Activated CD8-positive, alpha-beta memory T cell treated with anti-CD3 and anti-CD28 coated beads, Interleukin-2, amount 50 U/mL, for 24 hours (primary cell): ENCODE measurements around the gene KRT6B.
"Not testable (repeated sequence)": the region's sequence is repeated elsewhere in the genome, so short reads cannot be mapped to it uniquely, and the experiment has no call there.

ENCODE experiments used
- DNase-seq: peaks from one replicate; pipeline ENCODE4 v3.0.0-alpha.2; 2020; ENCODE audit errors: extremely low read depth

KRT6B gene

DNA sequence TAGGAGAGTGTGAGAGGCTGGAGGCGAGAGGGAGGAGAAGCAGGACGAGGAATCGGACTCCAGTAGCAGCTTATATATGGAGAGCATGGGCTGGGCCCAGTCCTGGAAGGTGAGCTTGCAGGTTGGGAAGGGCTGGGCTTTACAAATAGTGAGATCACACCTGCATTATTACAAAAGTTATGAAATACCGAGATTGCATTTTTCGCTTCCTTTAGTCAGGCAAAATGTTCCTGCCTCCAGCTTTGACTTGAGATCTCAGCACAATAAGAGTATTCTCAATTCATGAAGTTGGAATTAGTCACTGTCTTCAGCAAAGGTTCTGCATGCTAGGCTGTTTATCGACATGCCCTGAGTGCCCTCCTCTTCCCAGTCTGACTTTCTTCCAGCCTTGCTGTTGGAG lies at the start of gene KRT6B:
Gene KRT6B (minus strand): TSS at position 46 of the 400 bp plus-strand sequence. CDS start 68 bp downstream, outside the sequence.
- DNase-seq = no peak

DNA sequence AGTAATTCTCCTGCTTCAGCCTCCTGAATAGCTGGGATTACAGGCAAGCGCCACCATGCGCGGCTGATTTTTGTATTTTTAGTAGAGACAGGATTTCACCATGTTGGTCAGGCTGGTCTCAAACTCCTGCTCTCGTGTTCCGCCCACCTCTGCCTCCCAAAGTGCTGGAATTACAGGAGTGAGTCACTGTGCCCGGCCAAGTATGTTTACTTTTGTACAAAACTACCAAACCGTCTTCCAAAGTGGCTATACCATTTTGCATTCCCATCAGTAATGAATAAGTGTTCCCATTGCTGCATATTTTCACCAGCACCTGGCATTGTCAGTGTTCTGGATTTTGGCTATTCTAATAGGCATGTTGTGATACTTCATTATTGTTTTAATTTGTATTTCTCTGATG lies 49.5 kb upstream of the KRT6B start:
- DNase-seq = no peak

DNA sequence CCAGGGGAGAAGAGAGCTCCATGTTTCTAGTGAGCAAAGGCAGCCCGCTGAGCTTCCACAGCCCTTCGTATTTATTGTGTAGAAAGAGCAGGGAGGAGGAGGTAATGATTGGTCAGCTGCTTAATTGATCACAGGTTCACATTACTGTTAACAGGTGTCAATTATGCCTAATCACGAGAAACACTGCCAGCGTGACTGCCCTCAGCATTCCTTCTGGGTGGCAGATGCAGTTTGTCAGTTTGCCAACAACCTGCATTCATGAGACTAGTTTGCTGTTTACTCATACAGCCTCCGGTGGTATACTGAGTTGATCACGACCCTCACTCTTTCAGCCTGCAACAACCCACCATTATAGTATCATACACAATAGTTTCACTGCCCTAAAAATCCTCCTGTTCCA lies 48.6 kb upstream of the KRT6B start:
- not testable (repeated sequence) for DNase-seq

DNA sequence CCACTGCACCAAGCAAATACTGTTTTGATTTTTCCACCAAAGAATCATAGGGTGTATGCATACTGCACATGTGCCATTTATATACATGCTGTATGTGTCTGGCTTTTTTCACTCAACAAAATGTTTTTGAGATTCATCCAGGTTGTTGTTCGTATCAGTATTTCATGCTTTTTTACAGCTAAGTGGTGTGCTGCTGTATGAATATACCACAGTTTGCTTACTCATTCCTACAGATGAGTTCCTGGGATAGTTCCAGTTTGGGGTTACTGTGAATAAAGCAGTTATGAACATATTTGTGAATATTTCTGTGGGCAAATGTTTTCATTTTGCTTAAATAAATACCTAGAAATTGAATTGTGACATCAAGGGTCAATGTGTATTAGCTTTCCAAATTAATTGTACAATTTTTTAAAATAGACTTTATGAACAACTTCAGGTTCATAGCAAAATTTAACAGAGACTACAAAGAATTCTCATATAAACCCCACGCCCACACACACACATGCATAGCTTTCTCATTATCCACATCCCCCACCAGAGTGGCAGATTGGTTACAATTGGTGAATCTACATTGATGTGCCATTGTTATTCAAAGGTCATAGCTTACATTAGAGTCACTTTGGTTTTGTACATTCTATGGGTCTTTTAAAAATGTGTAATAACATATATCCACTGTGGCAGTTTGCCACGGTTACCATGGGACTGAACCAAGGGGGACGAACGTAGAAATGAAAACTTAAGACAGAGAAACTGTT lies 48.0 kb upstream of the KRT6B start:
- no peak for DNase-seq

DNA sequence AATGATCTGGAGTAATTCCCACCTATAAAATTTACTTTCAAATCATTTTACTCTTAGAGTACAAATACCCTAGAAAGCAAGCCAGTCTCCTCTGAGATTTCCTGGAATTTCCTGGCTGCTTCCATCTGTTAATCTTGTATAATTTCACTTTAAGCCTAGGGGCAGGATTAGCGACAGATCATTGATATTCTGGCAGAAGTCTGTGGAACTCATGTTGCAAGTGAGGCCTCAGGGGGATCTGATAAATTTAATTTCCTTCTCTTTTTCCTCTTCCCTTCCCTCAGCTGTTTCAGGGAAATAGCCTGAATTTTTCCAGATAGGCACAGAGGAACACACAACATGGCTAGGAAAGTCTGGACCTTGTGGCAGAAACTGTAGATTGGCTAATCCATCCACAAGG lies 47.0 kb upstream of the KRT6B start:
- DNase-seq = no peak

DNA sequence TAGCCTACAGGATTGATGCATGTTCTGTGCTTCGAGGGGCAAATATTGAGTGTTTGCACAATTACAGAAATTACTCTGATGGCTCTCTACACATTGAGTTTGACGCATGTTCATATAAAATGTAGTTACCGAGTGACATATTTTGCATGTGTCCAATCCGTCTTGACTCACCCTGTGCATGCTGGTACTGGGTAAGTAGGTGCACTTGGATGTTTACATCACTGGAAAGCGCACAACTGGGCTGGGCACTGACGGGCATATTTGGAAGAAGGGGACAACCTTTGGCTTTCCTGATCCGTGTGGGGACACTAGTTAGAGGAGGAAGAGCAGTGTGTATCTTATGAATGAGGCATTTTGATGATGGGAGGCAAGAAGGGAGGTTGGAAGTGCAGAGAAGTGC lies 46.0 kb upstream of the KRT6B start:
- no peak for DNase-seq

DNA sequence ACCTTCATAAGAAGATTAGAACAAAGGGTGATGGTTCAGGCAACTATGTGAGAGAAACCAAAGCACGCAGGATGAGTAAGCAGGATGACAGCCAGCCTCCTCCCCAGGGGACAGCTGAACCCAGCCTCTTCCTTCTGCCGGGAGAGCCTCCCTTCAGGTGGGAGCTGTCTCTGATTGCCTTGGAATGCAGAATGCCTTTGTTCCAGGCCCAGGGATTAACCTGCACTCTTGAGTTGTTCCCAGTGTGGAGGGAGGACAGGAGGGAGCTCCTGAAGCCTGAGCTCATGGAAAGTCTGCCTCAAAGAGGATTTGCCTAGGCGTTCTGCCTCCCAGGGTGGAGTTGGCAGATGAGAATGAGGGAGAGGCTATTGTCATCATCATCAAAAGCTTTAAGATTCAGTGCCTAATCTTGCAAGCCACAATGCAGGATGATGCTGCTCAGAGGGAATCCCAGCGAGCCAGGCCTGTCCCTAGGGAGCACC lies 44.7 kb upstream of the KRT6B start:
- DNase-seq = no peak

DNA sequence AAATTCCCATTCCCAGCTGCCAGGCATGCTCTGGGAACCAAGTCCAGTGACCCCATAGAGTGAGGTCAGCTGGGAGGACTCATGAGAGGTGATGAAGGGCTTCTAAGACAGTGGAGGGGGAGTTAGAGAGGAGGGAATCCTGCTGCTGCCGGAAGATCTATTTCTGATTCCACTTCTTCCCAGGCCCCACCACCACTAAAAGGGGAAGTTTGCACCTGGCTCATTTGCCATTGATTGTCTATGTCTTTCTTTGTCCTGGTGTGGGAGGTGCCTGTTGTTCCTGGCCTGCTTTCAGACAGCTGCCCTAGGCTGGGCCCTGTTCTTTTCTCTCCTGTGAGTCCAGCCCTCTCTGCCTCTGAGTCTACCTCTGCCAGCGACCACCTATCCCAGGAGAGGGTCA lies 44.1 kb upstream of the KRT6B start:
- no peak for DNase-seq

DNA sequence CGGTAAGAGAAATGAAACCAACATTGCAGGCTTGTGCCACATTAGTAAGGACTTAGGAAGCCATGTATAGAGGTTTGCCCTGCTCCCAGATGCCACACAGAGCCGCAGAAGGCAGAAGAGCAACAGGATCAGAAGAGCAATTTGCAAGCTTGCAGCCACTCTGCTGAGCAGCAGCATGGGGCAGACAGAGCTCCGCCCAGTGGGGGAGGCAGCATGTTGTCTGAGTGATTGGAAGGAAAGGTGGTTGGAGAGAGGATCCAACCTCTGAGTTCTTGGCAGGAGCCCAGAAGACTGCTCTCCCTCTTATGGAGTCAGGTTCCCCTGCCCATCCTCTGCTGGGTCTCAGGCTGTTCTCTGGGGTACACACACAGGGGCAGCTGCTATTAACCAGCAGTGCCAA lies 43.4 kb upstream of the KRT6B start:
- DNase-seq = no peak

DNA sequence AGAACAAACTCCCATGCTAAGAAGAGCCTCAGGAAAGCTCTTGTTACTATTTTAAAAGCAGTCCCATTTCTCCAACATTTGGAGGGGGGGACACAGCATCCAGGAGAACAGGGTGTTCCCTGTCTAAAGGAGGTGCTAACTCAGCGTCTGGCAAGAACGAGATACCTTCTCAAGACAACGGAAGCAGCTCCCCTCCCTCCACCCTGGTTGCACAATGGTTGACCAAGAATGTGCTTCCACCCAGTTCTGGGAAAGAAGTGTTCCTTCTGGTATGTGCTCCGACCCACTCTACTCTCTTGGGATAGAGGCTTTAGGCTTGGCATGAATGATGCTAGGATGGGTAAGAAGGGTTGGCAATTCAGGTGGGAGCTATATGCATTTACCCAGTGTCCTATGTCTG lies 42.6 kb upstream of the KRT6B start:
- DNase-seq = no peak

DNA sequence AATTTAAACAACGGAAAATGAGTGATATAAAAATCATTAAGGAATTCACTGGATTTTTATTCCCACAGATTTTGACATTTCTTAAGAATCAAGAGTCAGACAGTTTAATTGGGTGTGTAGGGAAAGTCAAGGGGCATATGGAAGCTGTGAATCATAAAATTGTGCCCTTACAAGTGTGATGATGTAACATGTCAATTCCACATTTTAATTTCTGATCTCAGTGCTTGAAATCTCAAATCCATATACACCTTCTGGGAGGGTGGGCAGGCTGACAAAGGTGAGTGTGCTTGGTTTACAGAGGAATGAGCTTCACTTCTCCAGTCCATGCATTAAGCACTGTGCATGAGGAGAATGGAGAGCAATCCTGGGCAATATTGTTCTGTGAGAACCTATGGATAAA lies 42.2 kb upstream of the KRT6B start:
- no peak for DNase-seq

DNA sequence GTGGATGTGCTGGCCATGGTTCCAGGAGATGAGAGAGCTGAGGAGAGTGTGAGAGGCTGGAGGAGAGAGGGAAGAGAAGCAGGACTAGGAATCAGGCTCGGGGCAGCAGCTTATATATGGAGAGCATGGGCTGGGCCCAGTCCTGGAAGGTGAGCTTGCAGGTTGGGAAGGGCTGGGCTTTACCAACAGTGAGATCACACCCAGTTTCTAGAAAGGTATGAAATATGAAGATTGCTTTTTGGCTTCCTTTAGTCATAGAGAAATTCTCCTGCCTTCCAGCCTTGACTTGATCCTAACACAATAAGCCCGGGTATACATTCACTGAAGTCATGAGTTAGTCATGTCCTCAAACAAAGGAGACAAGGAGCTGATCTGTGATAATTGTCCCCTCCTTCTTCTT lies 41.2 kb upstream of the KRT6B start, which contains the start of gene KRT6A:
Gene KRT6A (minus strand): TSS at position 86 of the 400 bp plus-strand sequence. CDS start 69 bp downstream, at position 17.
- DNase-seq = no peak

DNA sequence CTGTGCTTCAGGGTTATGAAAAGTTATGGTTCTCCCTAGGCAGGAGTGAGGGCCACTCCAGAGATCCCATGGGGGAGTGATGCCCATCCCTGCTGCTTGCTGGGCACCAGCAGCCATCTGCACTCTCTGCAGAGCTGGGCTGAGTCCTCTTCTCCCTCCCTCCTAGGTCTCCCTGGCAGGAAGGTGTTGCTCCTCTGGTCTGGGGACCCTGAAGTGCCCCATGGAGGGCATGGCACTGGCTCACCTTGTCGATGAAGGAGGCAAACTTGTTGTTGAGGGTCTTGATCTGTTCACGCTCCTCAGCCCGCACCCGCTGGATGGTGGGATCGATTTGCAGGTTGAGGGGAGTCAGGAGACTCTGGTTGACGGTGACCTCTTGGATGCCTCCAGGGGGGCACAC lies 40.5 kb upstream of the KRT6B start:
- DNase-seq = not testable (repeated sequence)

DNA sequence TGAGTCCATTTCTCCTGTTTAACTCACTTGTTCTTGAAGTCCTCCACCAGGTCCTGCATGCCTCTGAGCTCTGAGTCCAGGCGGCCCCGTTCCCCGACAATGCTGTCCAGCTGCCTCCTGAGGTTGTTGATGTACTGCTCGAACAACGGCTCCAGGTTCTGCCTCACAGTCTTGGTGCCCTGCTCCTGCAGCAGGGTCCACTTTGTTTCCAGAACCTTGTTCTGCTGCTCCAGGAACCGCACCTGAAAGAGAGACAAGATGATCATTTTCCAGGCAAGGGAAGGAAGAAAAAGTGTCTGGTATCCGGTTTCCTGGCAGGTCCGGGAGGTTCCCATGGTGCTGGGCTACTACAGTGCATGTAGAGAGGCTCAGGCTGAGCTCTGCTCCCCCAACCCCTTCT lies 39.5 kb upstream of the KRT6B start:
- DNase-seq = not testable (repeated sequence)

DNA sequence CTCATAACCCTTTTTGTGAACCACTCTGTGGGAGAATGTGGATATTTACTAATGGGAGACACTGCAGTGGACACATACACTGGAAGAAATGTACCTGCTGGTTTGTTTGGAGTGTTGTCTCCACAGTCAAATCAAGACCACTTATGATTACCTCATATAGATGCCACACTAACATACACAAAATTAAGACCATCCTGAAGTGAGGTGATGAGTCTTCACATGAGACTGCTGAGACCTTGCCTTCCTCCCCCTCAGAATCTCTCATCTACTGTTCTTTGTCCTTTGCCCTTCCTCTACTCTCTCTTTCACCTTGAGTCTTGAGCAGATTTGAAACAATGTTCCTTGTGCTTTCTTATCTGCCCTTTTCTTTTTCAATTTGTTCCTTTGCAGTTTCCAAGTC lies 36.8 kb upstream of the KRT6B start:
- DNase-seq = no peak

DNA sequence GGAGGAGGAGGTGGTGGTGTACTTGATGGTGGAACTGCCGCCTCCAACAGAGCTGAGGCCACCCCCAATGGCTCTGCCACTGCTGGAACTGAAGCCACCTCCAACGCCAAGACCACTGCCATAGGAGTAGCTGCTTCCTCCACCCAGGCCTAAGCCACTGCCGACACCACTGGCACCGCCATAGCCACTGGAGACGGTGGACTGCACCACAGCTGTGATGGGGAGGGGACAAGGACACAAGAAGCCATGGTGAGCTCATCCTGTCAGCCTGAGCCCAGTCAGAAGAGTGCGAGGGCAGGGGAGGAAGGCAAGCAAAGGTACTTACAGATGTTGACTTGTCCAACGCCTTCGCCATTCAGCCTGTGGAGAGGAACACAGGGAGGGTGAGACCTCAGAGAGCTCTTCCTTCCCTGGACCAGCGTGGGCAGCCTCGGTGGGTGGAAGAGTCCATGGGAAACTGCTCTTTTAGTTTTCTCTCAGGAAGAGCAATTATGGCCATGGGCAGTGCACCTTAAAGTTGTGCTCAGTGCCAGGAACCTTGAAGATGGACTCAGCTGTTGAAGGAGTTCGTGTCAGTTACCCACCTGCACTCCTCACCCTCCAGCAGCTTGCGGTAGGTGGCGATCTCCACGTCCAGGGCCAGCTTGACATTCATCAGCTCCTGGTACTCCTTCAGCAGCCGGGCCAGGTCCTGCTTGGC lies 35.9 kb upstream of the KRT6B start:
- DNase-seq = not testable (repeated sequence)

DNA sequence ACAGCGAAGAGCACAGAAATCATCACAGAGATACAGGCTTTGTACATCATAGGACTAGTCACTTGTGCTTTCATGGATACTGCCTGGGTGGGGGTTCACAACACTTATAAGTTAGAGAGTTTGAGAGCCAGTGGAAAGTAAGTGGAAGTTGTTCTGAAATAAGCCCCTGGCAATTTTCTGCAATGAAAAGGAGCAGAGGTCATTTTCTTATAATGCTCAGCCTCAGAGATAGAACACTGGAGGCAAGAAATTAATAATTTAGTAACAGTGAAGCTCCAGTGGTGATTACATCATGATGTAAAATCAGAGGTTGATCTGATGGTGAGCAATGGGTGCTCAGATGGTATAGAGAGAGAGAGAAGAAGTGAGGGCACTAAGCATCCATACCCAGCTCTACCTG lies 35.3 kb upstream of the KRT6B start:
- no peak for DNase-seq

DNA sequence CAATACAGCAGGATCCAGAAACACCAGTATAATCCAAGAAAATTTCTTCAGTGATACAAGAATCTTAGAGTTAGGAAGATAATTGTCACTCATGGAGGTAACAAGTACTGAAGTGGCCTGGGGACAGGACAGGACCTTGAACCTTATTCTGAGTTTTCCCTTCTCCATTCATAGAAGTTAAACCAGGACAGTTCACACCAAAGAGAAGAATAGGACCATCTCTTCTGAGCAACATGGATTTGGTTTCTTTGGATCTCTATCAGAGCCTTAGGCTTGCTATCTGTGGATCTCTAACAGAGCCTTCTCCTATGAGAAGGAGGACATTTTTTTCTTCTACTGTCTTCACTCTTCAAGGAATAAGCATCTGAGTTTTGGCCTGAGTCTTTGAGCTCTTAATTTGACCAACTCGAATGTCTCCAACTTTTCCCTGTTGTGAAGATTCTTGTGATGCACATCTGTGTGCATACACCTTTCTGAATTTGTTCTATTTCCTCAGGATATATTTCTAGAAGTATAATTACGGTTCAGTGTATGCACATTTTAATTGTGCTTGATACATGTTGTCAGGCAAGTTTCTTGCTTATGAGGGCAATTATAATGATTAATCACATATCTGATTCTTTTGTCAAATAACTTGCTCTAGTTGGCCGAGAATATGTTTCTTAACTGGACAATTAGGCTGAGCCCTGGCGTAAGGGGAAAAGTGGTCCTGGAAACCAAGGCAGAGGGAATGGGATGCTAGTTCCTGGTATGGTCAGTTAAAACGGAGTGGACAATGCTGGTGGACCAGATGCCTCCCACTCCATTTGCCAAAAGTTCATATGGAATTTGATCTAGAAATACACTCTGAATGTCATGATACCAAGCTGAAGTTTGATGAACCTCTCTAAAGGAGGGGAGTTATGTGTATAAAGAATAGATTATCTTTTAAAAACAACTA lies 34.5 kb upstream of the KRT6B start:
- no peak for DNase-seq

DNA sequence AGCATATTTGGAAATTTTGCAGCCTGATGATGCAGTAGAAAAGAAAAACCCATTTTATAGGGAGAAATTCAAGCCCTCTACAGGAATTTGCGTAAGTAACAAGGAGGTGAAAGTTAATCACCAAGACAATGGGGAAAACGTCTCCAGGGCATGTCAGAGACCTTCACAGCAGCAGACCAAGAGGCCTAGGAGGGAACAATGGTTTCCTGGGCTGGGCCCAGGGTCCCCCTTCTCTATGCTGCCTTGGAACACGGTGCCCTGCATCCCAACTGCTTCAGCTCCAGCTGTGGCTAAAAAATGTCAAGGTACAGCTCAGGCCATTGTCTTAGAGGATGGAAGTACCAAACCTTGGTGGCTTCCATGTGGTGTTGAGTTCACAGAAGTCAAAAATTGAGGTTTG lies 28.1 kb upstream of the KRT6B start:
- DNase-seq = no peak

DNA sequence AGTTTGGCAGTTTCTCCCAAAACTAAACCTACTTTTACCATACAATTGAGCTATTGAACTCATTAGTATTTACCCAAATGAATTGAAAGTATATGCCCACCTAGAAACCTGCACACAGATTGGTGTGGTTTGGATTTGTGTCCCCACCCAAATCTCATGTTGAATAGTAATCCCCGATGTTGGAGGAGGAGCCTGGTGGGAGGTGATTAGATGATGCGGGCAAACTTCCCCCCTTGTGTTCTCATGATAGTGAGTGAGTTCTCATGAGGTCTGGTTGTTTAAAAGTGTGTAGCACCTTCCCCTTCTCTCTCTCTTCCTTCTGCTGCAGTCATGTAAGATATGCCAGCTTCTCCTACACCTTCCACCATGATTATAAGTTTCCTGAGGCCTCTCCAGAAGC lies 25.7 kb upstream of the KRT6B start:
- no peak for DNase-seq

DNA sequence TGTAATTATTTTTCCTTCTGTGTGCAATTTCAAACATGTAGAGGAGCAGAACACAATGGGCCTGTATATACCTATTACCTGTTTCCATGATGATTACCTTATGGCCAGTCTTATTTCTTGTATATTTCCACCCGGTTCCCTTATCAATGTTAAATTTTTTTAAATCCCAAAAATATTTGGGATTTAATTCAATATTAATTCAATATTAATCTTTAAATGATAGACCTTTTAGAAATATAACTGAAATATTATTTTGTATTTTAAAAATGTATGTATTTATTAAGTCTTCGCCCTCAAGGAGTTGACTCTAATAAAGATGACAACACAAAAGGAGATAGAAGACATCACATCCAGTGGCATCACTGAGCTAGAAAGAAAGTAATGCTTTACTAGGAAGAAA lies 22.3 kb upstream of the KRT6B start:
- DNase-seq = no peak

DNA sequence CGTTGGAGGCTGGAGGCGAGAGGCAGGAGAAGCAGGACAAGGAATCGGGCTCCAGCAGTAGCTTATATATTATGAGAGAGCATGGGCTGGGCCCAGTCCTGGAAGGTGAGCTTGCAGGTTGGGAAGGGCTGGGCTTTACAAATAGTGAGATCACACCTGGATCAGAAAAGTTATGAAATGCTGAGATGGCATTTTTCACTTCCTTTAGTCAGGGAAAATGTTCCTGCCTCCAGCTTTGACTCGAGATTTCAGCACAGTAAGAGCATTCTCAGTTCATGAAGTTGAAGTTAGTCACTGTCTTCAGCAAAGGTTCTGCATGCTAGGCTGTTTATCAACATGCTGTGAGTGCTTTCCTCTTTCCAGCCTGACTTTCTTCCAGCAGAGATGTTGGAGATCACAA lies 21.8 kb upstream of the KRT6B start, which contains the start of gene KRT6C:
Gene KRT6C (minus strand): TSS at position 38 of the 400 bp plus-strand sequence. CDS start 68 bp downstream, outside the sequence.
- no peak for DNase-seq
